ENCODE data around the gene ENOX1. TPM values are rescaled to one million over a fixed set of nuclear protein-coding genes. Genes with fewer than 3 reads are reported as not detected.

Gene ENOX1
- total RNA-seq, 1 donor from 2014 or later: 1.7 TPM

GRCh38 chr13:43546816-43547215, 240.0 kb downstream of the ENOX1 start:
- DNase-seq (ENCODE audit: low spot score): no peak
- TF ChIP-seq CTCF (IDR thresholded peaks at IDR 0.05; ENCODE audit: unreplicated experiment): no peak
- no peaks in the 10 kb centered on the region for H3K4me1 Mint-ChIP-seq (ENCODE audit: unreplicated experiment)
- no peaks in the 10 kb centered on the region for H3K36me3 Mint-ChIP-seq (ENCODE audit: low read depth, unreplicated experiment)
- H3K4me3 Mint-ChIP-seq (ENCODE audit: unreplicated experiment): no peak overlapping the region
- H3K9me3 Mint-ChIP-seq (ENCODE audit: unreplicated experiment): no peaks in the 10 kb centered on the region
- no peak overlapping the region for H3K27ac Mint-ChIP-seq (ENCODE audit: unreplicated experiment)
- no peaks in the 10 kb centered on the region for H3K27me3 Mint-ChIP-seq (ENCODE audit: unreplicated experiment)

- Mint-ChIP-seq H3K27me3 (ENCODE audit: unreplicated experiment) (no peaks in the 10 kb centered on the region), H3K4me1 (ENCODE audit: unreplicated experiment) (no peaks in the 10 kb centered on the region), H3K9me3 (ENCODE audit: unreplicated experiment) (no peaks in the 10 kb centered on the region), H3K27ac (ENCODE audit: unreplicated experiment) (no peak overlapping the region), H3K4me3 (ENCODE audit: unreplicated experiment) (no peak overlapping the region), H3K36me3 (ENCODE audit: low read depth, unreplicated experiment) (no peaks in the 10 kb centered on the region)
- TF ChIP-seq CTCF (IDR thresholded peaks at IDR 0.05; ENCODE audit: unreplicated experiment): no peak
- no peak for DNase-seq (ENCODE audit: low spot score)
Measured at GRCh38 chr13:43546251-43546650, 240.5 kb downstream of the ENOX1 start.

- H3K9me3 Mint-ChIP-seq (ENCODE audit: unreplicated experiment): no peaks in the 10 kb centered on the region
- no peaks in the 10 kb centered on the region for H3K27me3 Mint-ChIP-seq (ENCODE audit: unreplicated experiment)
- TF ChIP-seq CTCF (IDR thresholded peaks at IDR 0.05; ENCODE audit: unreplicated experiment): no peak
- no peak overlapping the region for H3K27ac Mint-ChIP-seq (ENCODE audit: unreplicated experiment)
- no peak overlapping the region for H3K4me3 Mint-ChIP-seq (ENCODE audit: unreplicated experiment)
- no peaks in the 10 kb centered on the region for H3K4me1 Mint-ChIP-seq (ENCODE audit: unreplicated experiment)
- no peaks in the 10 kb centered on the region for H3K36me3 Mint-ChIP-seq (ENCODE audit: low read depth, unreplicated experiment)
- no peak for DNase-seq (ENCODE audit: low spot score)
Measured at GRCh38 chr13:43545317-43545874, 241.4 kb downstream of the ENOX1 start.

GRCh38 chr13:43544631-43545030, 242.1 kb downstream of the ENOX1 start:
- no peak for TF ChIP-seq CTCF (IDR thresholded peaks at IDR 0.05; ENCODE audit: unreplicated experiment)
- Mint-ChIP-seq H3K27ac (ENCODE audit: unreplicated experiment) (no peak overlapping the region), H3K4me3 (ENCODE audit: unreplicated experiment) (no peak overlapping the region), H3K9me3 (ENCODE audit: unreplicated experiment) (no peaks in the 10 kb centered on the region), H3K4me1 (ENCODE audit: unreplicated experiment) (no peaks in the 10 kb centered on the region), H3K36me3 (ENCODE audit: low read depth, unreplicated experiment) (no peaks in the 10 kb centered on the region), H3K27me3 (ENCODE audit: unreplicated experiment) (no peaks in the 10 kb centered on the region)
- no peak for DNase-seq (ENCODE audit: low spot score)

GRCh38 chr13:43544011-43544410, 242.8 kb downstream of the ENOX1 start:
- H3K36me3 Mint-ChIP-seq (ENCODE audit: low read depth, unreplicated experiment): no peaks in the 10 kb centered on the region
- no peak overlapping the region for H3K27ac Mint-ChIP-seq (ENCODE audit: unreplicated experiment)
- H3K4me3 Mint-ChIP-seq (ENCODE audit: unreplicated experiment): no peak overlapping the region
- no peaks in the 10 kb centered on the region for H3K9me3 Mint-ChIP-seq (ENCODE audit: unreplicated experiment)
- no peaks in the 10 kb centered on the region for H3K27me3 Mint-ChIP-seq (ENCODE audit: unreplicated experiment)
- DNase-seq (ENCODE audit: low spot score): no peak
- no peaks in the 10 kb centered on the region for H3K4me1 Mint-ChIP-seq (ENCODE audit: unreplicated experiment)
- TF ChIP-seq CTCF (IDR thresholded peaks at IDR 0.05; ENCODE audit: unreplicated experiment): no peak
